CD4-positive, alpha-beta T cell (primary cell): Measurements from ENCODE around the gene PTPRM. TPM values are rescaled to one million over a fixed set of nuclear protein-coding genes. Genes with fewer than 3 reads are reported as not detected.

Experiments
- ATAC-seq: fragments of 200-7000 bp; cut with Tn5 transposase; one replicate; pipeline ENCODE4 v1.10.0; 2022; ENCODE audit warnings: mild to moderate bottlenecking; ENCODE audit not compliant: poor library complexity
- CTCF ChIA-PET: fragments of 350-600 bp; sonication (Branson Sonifier 250); formaldehyde crosslinking; loops from one replicate; lab custom pipeline; 2021; ENCODE audit warnings: antibody characterized with exemption, inconsistent platforms; lab: Charles Lee
- POLR2A ChIA-PET: fragments of 350-600 bp; sonication (Branson Sonifier 250); formaldehyde crosslinking; loops from one replicate; lab custom pipeline; 2021; ENCODE audit warnings: antibody characterized with exemption, inconsistent platforms; lab: Charles Lee
- DNase-seq, 14 experiments: peaks; one replicate each; pipeline ENCODE4 v3.0.0-alpha.2; 2013 to 2020; ENCODE audit warnings: mixed read lengths in 2 of 14
- H3K27ac ChIP-seq, 2 donors: one replicate each; pipeline versions ENCODE4 v1.5.1 to v1.7.0; 2013; ENCODE audit warnings: low read length in 2 of 2, low read depth in 1 of 2, mild to moderate bottlenecking in 1 of 2
- H3K27me3 ChIP-seq, 2 experiments: 1 replicate in 1 of 2; 2 replicates in 1 of 2; pipeline versions ENCODE4 v1.6.1 to v1.7.0; 2013; ENCODE audit warnings: low read length in 2 of 2, control low read depth in 1 of 2, mild to moderate bottlenecking in 1 of 2, moderate library complexity in 1 of 2; ENCODE audit not compliant: insufficient read depth in 2 of 2, control insufficient read depth in 1 of 2
- H3K36me3 ChIP-seq: one replicate; pipeline ENCODE4 v1.6.1; 2013; ENCODE audit warnings: low read length, control low read depth; ENCODE audit not compliant: insufficient read depth
- H3K4me1 ChIP-seq: one replicate; pipeline ENCODE4 v1.6.1; 2013; ENCODE audit warnings: low read length, control low read depth; ENCODE audit not compliant: insufficient read depth
- H3K4me3 ChIP-seq: one replicate; pipeline ENCODE4 v1.5.1; 2013; ENCODE audit warnings: mild to moderate bottlenecking, low read length, moderate library complexity
- H3K9me3 ChIP-seq, 2 experiments: 1 replicate in 1 of 2; 2 replicates in 1 of 2; pipeline versions ENCODE4 v1.6.1 to v1.7.0; 2013; ENCODE audit warnings: low read length in 2 of 2, mild to moderate bottlenecking in 2 of 2, control low read depth in 1 of 2, moderate library complexity in 1 of 2; ENCODE audit not compliant: control insufficient read depth in 1 of 2, insufficient read depth in 1 of 2
- H3K27ac Mint-ChIP-seq: one replicate; pipeline ENCODE4 v1.8.0; 2020; ENCODE audit warnings: mixed read lengths
- H3K27me3 Mint-ChIP-seq: one replicate; pipeline ENCODE4 v1.8.0; 2021; ENCODE audit warnings: mixed read lengths
- H3K36me3 Mint-ChIP-seq: one replicate; pipeline ENCODE4 v1.8.0; 2021; ENCODE audit warnings: low read depth, mixed read lengths
- H3K4me1 Mint-ChIP-seq: one replicate; pipeline ENCODE4 v1.8.0; 2021; ENCODE audit warnings: low read depth, mixed read lengths
- H3K4me3 Mint-ChIP-seq: one replicate; pipeline ENCODE4 v1.8.0; 2020; ENCODE audit warnings: mild to moderate bottlenecking, mixed read lengths
- H3K9me3 Mint-ChIP-seq: one replicate; pipeline ENCODE4 v1.8.0; 2020; ENCODE audit warnings: mixed read lengths
- CTCF ChIP-seq: fragments of 200-600 bp; IDR thresholded peaks from one replicate; pipeline ENCODE4 v1.8.0; 2022; ENCODE audit warnings: antibody characterized with exemption, mild to moderate bottlenecking
- intact Hi-C, 2 experiments: fragments of 100-400 bp; cut with DNase I in 1 of 2; cut with micrococcal nuclease in 1 of 2; formaldehyde crosslinking; loops; one replicate each; pipeline versions ENCODE4 v1.15.1 to v1.9.0; 2023 to 2025; cut with DNase I, micrococcal nuclease
- total RNA-seq, 174 experiments: library from RNA in 2 of 174; stranded (reverse) in 2 of 174; gene quantifications; one replicate each; pipeline ENCODE4 v1.2.3 and lab custom pipeline; 2021 to 2026

The PTPRM gene
- total RNA-seq, 2 experiments from 2014 or later: 21.7 to 21.9 TPM

GRCh38 chr18:8296886-8297616 lies 729.9 kb downstream of the PTPRM start:
- Mint-ChIP-seq H3K27me3 (no peaks in the 10 kb centered on the region), H3K4me3 (no peak overlapping the region), H3K4me1 (no peaks in the 10 kb centered on the region), H3K36me3 (no peaks in the 10 kb centered on the region), H3K9me3 (no peaks in the 10 kb centered on the region), H3K27ac (no peak overlapping the region)
- Histone ChIP-seq H3K27ac (no peak overlapping the region), H3K4me3 (no peak overlapping the region), H3K9me3 (peaks cover 0 to 4% of the 10 kb centered on the region in 2 experiments), H3K27me3 (no peaks in the 10 kb centered on the region), H3K4me1 (no peaks in the 10 kb centered on the region), H3K36me3 (no peaks in the 10 kb centered on the region)
- DNase-seq: no peak
- ChIA-PET POLR2A (no interaction called here), CTCF (no interaction called here)
- intact Hi-C loops: no loop called here
- no peak for TF ChIP-seq CTCF
- ATAC-seq: no peak

GRCh38 chr18:8298186-8298585 lies 731.1 kb downstream of the PTPRM start:
- Histone ChIP-seq H3K4me1 (no peaks in the 10 kb centered on the region), H3K36me3 (no peaks in the 10 kb centered on the region), H3K27ac (no peak overlapping the region), H3K4me3 (no peak overlapping the region), H3K9me3 (peaks cover 0 to 4% of the 10 kb centered on the region in 2 experiments), H3K27me3 (no peaks in the 10 kb centered on the region)
- Mint-ChIP-seq H3K4me3 (no peak overlapping the region), H3K9me3 (no peaks in the 10 kb centered on the region), H3K27me3 (no peaks in the 10 kb centered on the region), H3K27ac (no peak overlapping the region), H3K4me1 (no peaks in the 10 kb centered on the region), H3K36me3 (no peaks in the 10 kb centered on the region)
- POLR2A ChIA-PET: no interaction called here
- no peak for TF ChIP-seq CTCF
- intact Hi-C loops: no loop called here
- CTCF ChIA-PET: no interaction called here
- DNase-seq (no peak), ATAC-seq (no peak)

- no peak for ATAC-seq
- H3K4me1 Mint-ChIP-seq: no peaks in the 10 kb centered on the region
- no peaks in the 10 kb centered on the region for H3K9me3 Mint-ChIP-seq
- Histone ChIP-seq H3K27ac (no peak overlapping the region), H3K27me3 (no peaks in the 10 kb centered on the region), H3K4me1 (no peaks in the 10 kb centered on the region), H3K4me3 (no peak overlapping the region), H3K36me3 (no peaks in the 10 kb centered on the region), H3K9me3 (peaks cover 0 to 4% of the 10 kb centered on the region in 2 experiments)
- POLR2A ChIA-PET: no interaction called here
- intact Hi-C loops: no loop called here
- H3K27me3 Mint-ChIP-seq: no peaks in the 10 kb centered on the region
- no peak for DNase-seq
- H3K4me3 Mint-ChIP-seq: no peak overlapping the region
- CTCF ChIA-PET: no interaction called here
- no peak overlapping the region for H3K27ac Mint-ChIP-seq
- TF ChIP-seq CTCF: no peak
- H3K36me3 Mint-ChIP-seq: no peaks in the 10 kb centered on the region
Observed at GRCh38 chr18:8299054-8299980, 732.2 kb downstream of the PTPRM start.
